Gastroesophageal sphincter (tissue), 3 donors: ENCODE results near the gene TRIM67.

ENCODE experiments used
- CTCF ChIP-seq, 4 experiments: fragments of 200-600 bp in 2 of 4; fragments of 450-650 bp in 2 of 4; sonication (generic) in 1 of 4; IDR thresholded peaks; one replicate each; pipeline ENCODE4 v1.5.1; 2017 to 2019; ENCODE audit warnings: antibody characterized with exemption in 4 of 4, mild to moderate bottlenecking in 2 of 4, moderate library complexity in 2 of 4
- EP300 ChIP-seq: sonication (generic); formaldehyde crosslinking; IDR thresholded peaks from one replicate; pipeline ENCODE4 v1.6.1; 2017; ENCODE audit warnings: antibody characterized with exemption, mild to moderate bottlenecking

GRCh38 chr1:231200388-231201031 lies 38.7 kb downstream of the TRIM67 start:
- TF ChIP-seq CTCF (IDR thresholded peaks at IDR 0.05) (no peak), EP300 (no peak)
